Left ventricle myocardium inferior (tissue), 1 donor: ENCODE data around the gene RBL1. TPM values are rescaled to one million over a fixed set of nuclear protein-coding genes. Genes with fewer than 3 reads are reported as not detected.

ENCODE experiments used
- DNase-seq: peaks from one replicate; pipeline ENCODE4 v3.0.0-alpha.2; 2020
- H3K27ac ChIP-seq: fragments of 200-600 bp; replicated peaks from 2 replicates; pipeline ENCODE4 v1.8.0; 2021
- H3K27me3 ChIP-seq: fragments of 200-600 bp; 2 replicates; pipeline ENCODE4 v1.8.0; 2021; ENCODE audit warnings: low read depth
- H3K36me3 ChIP-seq: fragments of 200-600 bp; 2 replicates; pipeline ENCODE4 v1.8.0; 2021
- H3K4me1 ChIP-seq: fragments of 200-600 bp; 2 replicates; pipeline ENCODE4 v1.8.0; 2021
- H3K4me3 ChIP-seq: fragments of 200-600 bp; 2 replicates; pipeline ENCODE4 v1.8.0; 2021; ENCODE audit warnings: mild to moderate bottlenecking, moderate library complexity
- H3K9me3 ChIP-seq: fragments of 200-600 bp; replicated peaks from 2 replicates; pipeline ENCODE4 v1.8.0; 2021
- CTCF ChIP-seq: fragments of 200-600 bp; IDR thresholded peaks from 2 replicates; pipeline ENCODE4 v1.8.0; 2021; ENCODE audit warnings: antibody characterized with exemption, mild to moderate bottlenecking, borderline replicate concordance
- intact Hi-C: fragments of 100-400 bp; cut with micrococcal nuclease; formaldehyde crosslinking; loops from one replicate; pipeline ENCODE4 v1.11.0; 2022
- total RNA-seq: library from RNA; stranded (reverse); fragmentation: NEBNext Ultra II Directional; extraction: Animal tissue kit (Norgen Biotek cat#: 25700); gene quantifications from one replicate; pipeline ENCODE4 v1.2.1, GENCODE V29; 2021
- donor health status: DM: no; HTN: yes; CAD: no; lungs with severe emphysema.

The RBL1 gene
- total RNA-seq, 1 donor from 2014 or later: 4.7 TPM

GRCh38 chr20:36950414-36951197, 145.2 kb downstream of the RBL1 start:
- Histone ChIP-seq H3K27ac (peak overlapping the region; percentile 93), H3K4me1 (peaks cover 65% of the 10 kb centered on the region), H3K27me3 (no peaks in the 10 kb centered on the region), H3K4me3 (peak overlapping the region; percentile 89), H3K9me3 (no peaks in the 10 kb centered on the region), H3K36me3 (peaks cover 8% of the 10 kb centered on the region)
- DNase-seq: peak; percentile 20
- intact Hi-C loops: no loop called here
- no peak for TF ChIP-seq CTCF

Other genes with a start within 250 kb of the RBL1 start
- gene TLDC2, start 219.9 kb downstream of the RBL1 start, total RNA-seq: not detected
- gene SAMHD1, start 144.3 kb downstream of the RBL1 start, total RNA-seq: 37.8 TPM
- gene RPN2, start 83.3 kb upstream of the RBL1 start, total RNA-seq: 81.4 TPM
- 3.6 TPM for gene MROH8, start 83.6 kb upstream of the RBL1 start, total RNA-seq
- gene GHRH, start 165.8 kb upstream of the RBL1 start, total RNA-seq: 0.93 TPM
- gene MANBAL, start 193.7 kb upstream of the RBL1 start, total RNA-seq: 19.2 TPM